AG10803 (cell line): ENCODE data around the gene BDNF.

Source experiments
- DNase-seq: peaks from one replicate; pipeline ENCODE4 v3.0.0; 2010; ENCODE audit warnings: low read depth
- H3K4me3 ChIP-seq: 2 replicates; pipeline ENCODE4 v1.5.1; 2011; ENCODE audit warnings: mild to moderate bottlenecking, low read length, control low read depth
- TF ChIP-seq, protein P1 (sequence below): conservative IDR thresholded peaks from 2 replicates; pipeline ENCODE4 v1.5.1; 2011; ENCODE audit warnings: mild to moderate bottlenecking, low read length, control low read depth, inconsistent platforms

The BDNF gene

GRCh38 chr11:27722117-27722952, 22.1 kb upstream of the BDNF start:
- TF ChIP-seq, protein P1, sequence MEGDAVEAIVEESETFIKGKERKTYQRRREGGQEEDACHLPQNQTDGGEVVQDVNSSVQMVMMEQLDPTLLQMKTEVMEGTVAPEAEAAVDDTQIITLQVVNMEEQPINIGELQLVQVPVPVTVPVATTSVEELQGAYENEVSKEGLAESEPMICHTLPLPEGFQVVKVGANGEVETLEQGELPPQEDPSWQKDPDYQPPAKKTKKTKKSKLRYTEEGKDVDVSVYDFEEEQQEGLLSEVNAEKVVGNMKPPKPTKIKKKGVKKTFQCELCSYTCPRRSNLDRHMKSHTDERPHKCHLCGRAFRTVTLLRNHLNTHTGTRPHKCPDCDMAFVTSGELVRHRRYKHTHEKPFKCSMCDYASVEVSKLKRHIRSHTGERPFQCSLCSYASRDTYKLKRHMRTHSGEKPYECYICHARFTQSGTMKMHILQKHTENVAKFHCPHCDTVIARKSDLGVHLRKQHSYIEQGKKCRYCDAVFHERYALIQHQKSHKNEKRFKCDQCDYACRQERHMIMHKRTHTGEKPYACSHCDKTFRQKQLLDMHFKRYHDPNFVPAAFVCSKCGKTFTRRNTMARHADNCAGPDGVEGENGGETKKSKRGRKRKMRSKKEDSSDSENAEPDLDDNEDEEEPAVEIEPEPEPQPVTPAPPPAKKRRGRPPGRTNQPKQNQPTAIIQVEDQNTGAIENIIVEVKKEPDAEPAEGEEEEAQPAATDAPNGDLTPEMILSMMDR: no peak
- DNase-seq: peak; percentile 43
- peak overlapping the region; percentile 74 for H3K4me3 ChIP-seq

GRCh38 chr11:27721264-27722116, 21.2 kb upstream of the BDNF start:
- TF ChIP-seq, protein P1: no peak
- H3K4me3 ChIP-seq: peak overlapping the region; percentile 74
- no peak for DNase-seq

GRCh38 chr11:27720277-27720830, 20.1 kb upstream of the BDNF start:
- DNase-seq: no peak
- peak overlapping the region; percentile 85 for H3K4me3 ChIP-seq
- TF ChIP-seq, protein P1: peak; percentile 46

- no peak for DNase-seq
- TF ChIP-seq, protein P1: no peak
- H3K4me3 ChIP-seq: peak overlapping the region; percentile 85
Measured at GRCh38 chr11:27719546-27719925, 19.3 kb upstream of the BDNF start.

DNA sequence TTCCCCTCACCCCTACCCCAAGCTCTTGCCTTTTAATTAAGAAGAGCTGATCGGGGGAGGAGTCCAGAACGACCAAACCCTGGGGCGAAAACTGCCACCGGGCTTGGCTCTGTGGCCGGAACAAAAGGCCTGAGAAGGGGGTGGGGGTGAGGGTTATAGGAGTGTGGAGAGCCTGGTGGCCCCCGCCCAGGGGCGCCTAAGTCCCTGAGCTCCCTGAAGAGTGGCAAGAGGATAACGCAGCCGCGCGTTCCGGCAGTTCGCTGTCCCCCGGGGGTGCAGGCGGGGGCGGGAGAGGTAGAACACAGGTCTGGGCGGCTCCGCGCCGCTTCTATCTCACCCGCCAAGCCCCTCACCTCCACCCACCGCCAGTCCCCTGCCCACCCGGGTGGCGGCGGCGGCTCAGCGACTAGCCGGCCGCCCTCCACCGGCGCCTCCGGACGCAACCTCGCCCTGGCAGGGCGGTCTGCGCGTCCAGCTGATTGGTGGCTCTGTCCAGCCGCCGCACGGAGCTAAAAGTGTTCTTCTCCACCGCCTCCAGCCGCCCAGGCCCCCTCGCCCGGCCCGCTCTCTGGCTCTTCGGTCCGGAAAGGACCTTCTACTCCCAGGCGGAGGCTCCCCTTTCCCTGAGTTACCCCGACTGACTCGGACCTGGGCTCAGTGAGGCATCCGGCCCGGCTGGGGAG, 18.7 kb upstream of the BDNF start:
- H3K4me3 ChIP-seq: peak overlapping the region; percentile 85
- DNase-seq: peak; percentile 66

DNA sequence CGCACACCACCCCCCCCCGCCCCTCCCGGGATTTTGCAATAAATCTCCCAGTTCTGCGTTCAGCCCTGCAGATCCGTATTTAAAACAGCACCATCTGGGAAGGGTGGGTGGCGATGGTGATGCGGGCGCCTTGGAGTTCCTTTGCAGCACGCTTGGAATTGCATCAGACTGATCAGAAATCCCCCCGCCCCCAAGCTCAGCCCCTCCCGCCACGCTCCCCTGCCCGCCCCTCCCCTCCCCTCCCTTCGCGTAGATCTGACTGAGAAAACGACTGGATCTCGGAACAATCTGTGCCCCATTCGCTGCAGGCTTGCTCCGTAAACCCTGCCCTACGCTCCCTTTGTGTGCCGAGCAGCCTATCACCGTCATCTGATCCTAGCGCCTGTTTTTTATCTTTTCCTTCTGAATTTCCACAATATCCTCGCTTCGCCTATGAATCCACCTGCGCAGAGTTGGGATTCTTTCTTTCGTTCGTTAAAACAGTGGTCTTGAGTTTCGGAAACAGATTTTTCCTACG, 18.1 kb upstream of the BDNF start:
- DNase-seq: peak; percentile 99
- TF ChIP-seq, protein P1: no peak
- H3K4me3 ChIP-seq: peak overlapping the region; percentile 85

More for the DNA sequence above, 18.7 kb upstream of the BDNF start:
- TF ChIP-seq, protein P1: no peak
